HPDE6-E6E7 (cell line): ENCODE measurements around the gene PTPRC.
A peak's percentile ranks its signal among the peaks of the same experiment; 100 is the strongest.

ENCODE experiments used
- DNase-seq: peaks from one replicate; pipeline ENCODE4 v3.0.0; 2011; ENCODE audit warnings: missing footprints; ENCODE audit errors: extremely low spot score

Gene PTPRC

GRCh38 chr1:198641966-198642668 is 3.3 kb downstream of the PTPRC start:
- DNase-seq, result no peak

GRCh38 chr1:198642983-198643382 is 4.1 kb downstream of the PTPRC start:
- no peak for DNase-seq

GRCh38 chr1:198643808-198644207 is 5.0 kb downstream of the PTPRC start:
- DNase-seq, result no peak

GRCh38 chr1:198647055-198647454 is 8.2 kb downstream of the PTPRC start:
- DNase-seq, result no peak

- no peak for DNase-seq
Measured at GRCh38 chr1:198648592-198648991, 9.8 kb downstream of the PTPRC start.

- DNase-seq, result no peak
Measured at GRCh38 chr1:198649232-198649967, 10.6 kb downstream of the PTPRC start.

- no peak for DNase-seq
Measured at GRCh38 chr1:198649968-198650338, 11.1 kb downstream of the PTPRC start.

GRCh38 chr1:198650506-198650905 is 11.7 kb downstream of the PTPRC start:
- no peak for DNase-seq

- no peak for DNase-seq
Measured at GRCh38 chr1:198651650-198652400, 13.0 kb downstream of the PTPRC start.

GRCh38 chr1:198653808-198654413 is 15.1 kb downstream of the PTPRC start:
- no peak for DNase-seq

- no peak for DNase-seq
Measured at GRCh38 chr1:198655459-198656121, 16.8 kb downstream of the PTPRC start.

DNA sequence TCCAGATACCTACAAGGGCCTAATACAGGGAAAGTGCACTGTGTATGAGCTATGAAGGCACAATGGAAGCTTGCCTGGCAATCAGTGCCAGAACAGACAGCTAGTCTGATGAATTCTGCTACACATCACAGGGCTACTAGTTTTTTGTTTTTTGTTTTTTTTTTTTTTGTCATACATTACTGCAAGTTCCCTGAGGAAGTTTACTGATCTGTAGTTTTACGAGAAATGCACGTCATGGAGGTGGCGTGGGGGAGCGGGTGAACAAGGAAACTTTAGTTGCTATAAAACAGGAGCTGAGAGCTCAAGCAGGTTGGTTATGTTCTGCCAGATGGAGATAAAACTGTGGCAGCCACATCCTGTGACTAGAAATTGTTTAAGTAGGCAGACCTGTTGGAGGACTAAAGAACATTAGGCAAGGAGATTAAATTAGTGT is 17.7 kb downstream of the PTPRC start:
- no peak for DNase-seq

DNA sequence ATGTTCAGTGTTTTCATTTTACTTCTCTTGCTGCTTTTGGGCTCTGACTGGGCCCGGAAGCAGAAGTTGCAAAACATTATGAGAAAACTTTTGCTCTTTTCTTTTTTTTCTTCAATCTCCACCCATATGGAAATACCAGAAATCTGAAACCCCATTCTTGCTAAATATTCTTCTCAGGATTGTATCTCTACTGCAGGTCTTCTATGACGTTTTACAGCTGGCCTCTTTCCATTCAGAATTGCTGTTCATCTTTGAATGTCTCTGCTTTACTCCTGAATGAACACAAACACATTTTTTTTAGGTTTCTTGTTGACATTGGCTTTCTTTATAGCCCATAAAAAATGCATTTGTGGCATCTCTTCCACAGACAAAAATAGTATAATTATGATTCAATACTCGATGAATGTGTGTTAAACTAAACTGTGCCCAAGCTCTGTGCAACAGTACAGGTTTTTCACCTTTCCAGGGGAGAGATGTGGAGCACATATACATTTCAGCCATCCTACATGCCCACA is 18.8 kb downstream of the PTPRC start:
- peak; percentile 4 for DNase-seq

GRCh38 chr1:198660341-198661261 is 21.8 kb downstream of the PTPRC start:
- DNase-seq, result no peak

DNA sequence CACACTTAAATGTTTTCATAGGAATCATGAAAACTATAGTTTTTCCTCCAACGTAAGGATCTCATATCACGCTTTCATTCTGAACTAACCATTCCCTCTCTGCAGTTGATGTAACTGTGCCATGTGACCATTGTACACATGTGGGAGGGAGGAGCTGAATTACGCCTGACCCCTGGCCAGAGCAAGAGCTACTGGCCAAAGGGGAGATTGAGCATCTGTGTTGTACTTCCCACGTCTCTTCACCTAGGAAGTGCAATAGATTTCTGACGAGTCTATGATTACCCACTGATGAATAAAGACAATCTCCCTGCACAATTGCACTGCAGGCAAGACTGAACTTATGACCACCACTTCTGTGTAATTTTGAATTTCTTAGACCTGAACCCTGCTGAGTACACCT is 24.0 kb downstream of the PTPRC start:
- no peak for DNase-seq

DNA sequence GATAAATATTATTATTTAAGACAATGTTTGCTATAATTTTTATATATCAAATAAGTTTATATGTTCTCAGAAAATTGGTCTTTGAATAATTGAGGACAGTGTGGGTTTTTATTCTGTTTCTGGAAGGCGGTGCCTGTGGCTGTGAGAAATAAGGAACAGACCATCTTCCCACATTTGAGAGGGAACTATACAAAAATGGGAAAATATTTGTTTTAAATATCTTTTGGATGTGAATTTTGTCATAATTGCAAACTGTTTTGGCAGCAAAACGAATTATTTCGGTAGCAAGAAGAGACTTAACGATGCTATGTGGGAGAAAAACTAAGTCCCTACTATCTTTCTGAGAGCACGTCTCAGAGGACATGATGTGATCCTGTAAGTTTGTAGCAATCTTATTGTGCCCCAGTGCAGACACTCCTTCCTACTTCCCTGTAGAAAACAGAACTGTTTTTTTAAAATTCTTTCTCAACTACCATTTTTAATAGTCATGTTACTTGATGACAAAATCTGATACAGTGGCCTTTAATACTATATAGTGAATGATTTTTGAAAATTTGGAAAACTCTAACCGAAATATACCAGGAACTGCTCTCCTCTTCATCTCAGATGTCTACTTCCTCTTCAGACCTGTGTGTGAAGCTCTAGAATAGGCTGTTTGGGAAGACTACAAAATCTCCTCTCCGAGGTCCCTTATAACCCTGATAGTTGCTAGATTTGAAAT is 25.4 kb downstream of the PTPRC start:
- DNase-seq, result no peak

GRCh38 chr1:198667186-198667585 is 28.3 kb downstream of the PTPRC start:
- DNase-seq, result no peak

DNA sequence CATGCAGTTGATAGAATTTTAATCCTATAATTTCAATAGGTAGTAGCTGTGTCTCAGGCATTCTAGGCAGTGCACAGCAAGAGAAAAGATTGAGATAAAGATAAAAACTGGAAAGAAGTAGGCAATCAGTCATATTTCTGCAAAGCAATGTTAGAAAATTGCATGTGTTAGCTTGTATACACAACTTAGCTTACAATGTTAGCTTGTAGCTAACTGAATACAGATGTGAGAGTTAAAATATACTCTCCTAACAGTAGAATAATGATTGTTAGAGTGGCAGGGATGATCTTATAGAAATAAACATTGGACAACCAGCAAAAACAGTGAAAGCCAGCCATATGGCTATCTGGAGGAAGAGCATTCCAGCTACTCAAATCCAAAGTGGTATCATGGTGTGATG is 29.0 kb downstream of the PTPRC start:
- DNase-seq, result no peak

GRCh38 chr1:198669023-198669698 is 30.3 kb downstream of the PTPRC start:
- DNase-seq, result peak; percentile 69
